Esophagus squamous epithelium (tissue), 4 donors: ENCODE results near the gene PRKCB.

Experiments used
- CTCF ChIP-seq, 6 experiments: fragments of 450-650 bp in 4 of 6; fragments of 200-600 bp in 2 of 6; sonication (generic) in 2 of 6; IDR thresholded peaks; one replicate each; pipeline ENCODE4 v1.5.1; 2016 to 2019; ENCODE audit warnings: antibody characterized with exemption in 6 of 6, mild to moderate bottlenecking in 4 of 6, moderate library complexity in 4 of 6
- POLR2A ChIP-seq, 4 donors: fragments of 450-650 bp; IDR thresholded peaks; one replicate each; pipeline ENCODE4 v1.6.1; 2017; ENCODE audit warnings: antibody characterized with exemption in 4 of 4, mild to moderate bottlenecking in 4 of 4, moderate library complexity in 3 of 4

GRCh38 chr16:24018485-24018884 is 182.7 kb downstream of the PRKCB start:
- no peak for TF ChIP-seq CTCF (IDR thresholded peaks at IDR 0.05)
- no peak for TF ChIP-seq POLR2A (IDR thresholded peaks at IDR 0.05)
